ENCODE data around the gene APLNR. TPM values are rescaled to one million over a fixed set of nuclear protein-coding genes. Genes with fewer than 3 reads are reported as not detected.
A peak's percentile ranks its signal among the peaks of the same experiment; 100 is the strongest.

APLNR gene
- total and polyA plus RNA-seq, 10 donors: 3.0 to 319 (median 108) TPM

- Histone ChIP-seq H3K4me3 (no peak overlapping the region), H3K27ac (no peak overlapping the region), H3K9me3 (no peaks in the 10 kb centered on the region), H3K36me3 (no peaks in the 10 kb centered on the region), H3K27me3 (replicated peaks in 1 of 7) (peaks cover 0 to 12% (median 0%) of the 10 kb centered on the region in 7 donors), H3K4me1 (peaks cover 0 to 20% (median 8%) of the 10 kb centered on the region in 6 donors)
- intact Hi-C loops (cut with DNase I; ENCODE audit: low total_unique reads): no loop called here
- no peak for DNase-seq
- 80 to 85% (median 81%) methylated on average over 3 of the region's 3 CpGs for WGBS, 5 donors
- TF ChIP-seq CTCF (IDR thresholded peaks at IDR 0.05 in 8 of 11, conservative IDR thresholded peaks at IDR 0.05 in 3 of 11): no peak
- no peak for TF ChIP-seq POLR2A (IDR thresholded peaks at IDR 0.05)
- TF ChIP-seq POLR2AphosphoS5 (IDR thresholded peaks at IDR 0.05): no peak
Observed at GRCh38 chr11:57223601-57224000, 13.4 kb downstream of the APLNR start.

GRCh38 chr11:57222239-57222638, 14.8 kb downstream of the APLNR start:
- Histone ChIP-seq H3K27ac (no peak overlapping the region), H3K9me3 (no peaks in the 10 kb centered on the region), H3K36me3 (no peaks in the 10 kb centered on the region), H3K4me3 (no peak overlapping the region), H3K4me1 (peaks cover 0 to 26% (median 9%) of the 10 kb centered on the region in 6 donors), H3K27me3 (replicated peaks in 1 of 7) (peaks cover 0 to 9% (median 0%) of the 10 kb centered on the region in 7 donors)
- no peak for TF ChIP-seq CTCF (IDR thresholded peaks at IDR 0.05 in 8 of 11, conservative IDR thresholded peaks at IDR 0.05 in 3 of 11)
- no peak for TF ChIP-seq POLR2A (IDR thresholded peaks at IDR 0.05)
- no peak for TF ChIP-seq POLR2AphosphoS5 (IDR thresholded peaks at IDR 0.05)
- DNase-seq: no peak
- WGBS, 5 donors: 6 to 13% (median 8%) methylated on average over 1 of the region's 1 CpG
- intact Hi-C loops (cut with DNase I; ENCODE audit: low total_unique reads): no loop called here

GRCh38 chr11:57219021-57219627, 17.9 kb downstream of the APLNR start:
- peaks cover 5 to 49% (median 18%) of the 10 kb centered on the region in 6 donors for H3K4me1 ChIP-seq
- no peaks in the 10 kb centered on the region for H3K9me3 ChIP-seq
- H3K36me3 ChIP-seq: no peaks in the 10 kb centered on the region
- WGBS, 5 donors: 26 to 40% (median 32%) methylated on average over 6 of the region's 6 CpGs
- TF ChIP-seq CTCF (IDR thresholded peaks at IDR 0.05 in 8 of 11, conservative IDR thresholded peaks at IDR 0.05 in 3 of 11): no peak
- TF ChIP-seq POLR2AphosphoS5 (IDR thresholded peaks at IDR 0.05): peak in 1 of 3 donors; percentile 12
- TF ChIP-seq POLR2A (IDR thresholded peaks at IDR 0.05): no peak
- peak overlapping the region; percentile 29 to 80 (median 63) for H3K27ac ChIP-seq
- intact Hi-C loops (cut with DNase I; ENCODE audit: low total_unique reads): no loop called here
- H3K4me3 ChIP-seq: no peak overlapping the region
- DNase-seq: no peak
- H3K27me3 ChIP-seq (replicated peaks in 1 of 7): peaks cover 0 to 9% (median 0%) of the 10 kb centered on the region in 7 donors

GRCh38 chr11:57217053-57217452, 20.0 kb downstream of the APLNR start:
- Histone ChIP-seq H3K4me3 (no peak overlapping the region), H3K9me3 (no peaks in the 10 kb centered on the region), H3K27ac (peak overlapping the region in 7 of 8 donors; percentile 10 to 66 (median 39)), H3K27me3 (replicated peaks in 1 of 7) (peaks cover 0 to 8% (median 0%) of the 10 kb centered on the region in 7 donors), H3K36me3 (no peaks in the 10 kb centered on the region), H3K4me1 (peaks cover 5 to 60% (median 29%) of the 10 kb centered on the region in 6 donors)
- no peak for DNase-seq
- 44 to 68% (median 52%) methylated on average over 4 of the region's 4 CpGs for WGBS, 5 donors
- intact Hi-C loops (cut with DNase I; ENCODE audit: low total_unique reads): no loop called here
- no peak for TF ChIP-seq CTCF (IDR thresholded peaks at IDR 0.05 in 8 of 11, conservative IDR thresholded peaks at IDR 0.05 in 3 of 11)
- TF ChIP-seq POLR2A (IDR thresholded peaks at IDR 0.05): no peak
- peak in 2 of 3 donors; percentile 64 to 75 for TF ChIP-seq POLR2AphosphoS5 (IDR thresholded peaks at IDR 0.05)
